ENCODE results near the gene ANKRD53. TPM values are rescaled to one million over a fixed set of nuclear protein-coding genes. Genes with fewer than 3 reads are reported as not detected.

Gene ANKRD53
- total RNA-seq, 1 donor from 2014 or later = 0.56 TPM

DNA sequence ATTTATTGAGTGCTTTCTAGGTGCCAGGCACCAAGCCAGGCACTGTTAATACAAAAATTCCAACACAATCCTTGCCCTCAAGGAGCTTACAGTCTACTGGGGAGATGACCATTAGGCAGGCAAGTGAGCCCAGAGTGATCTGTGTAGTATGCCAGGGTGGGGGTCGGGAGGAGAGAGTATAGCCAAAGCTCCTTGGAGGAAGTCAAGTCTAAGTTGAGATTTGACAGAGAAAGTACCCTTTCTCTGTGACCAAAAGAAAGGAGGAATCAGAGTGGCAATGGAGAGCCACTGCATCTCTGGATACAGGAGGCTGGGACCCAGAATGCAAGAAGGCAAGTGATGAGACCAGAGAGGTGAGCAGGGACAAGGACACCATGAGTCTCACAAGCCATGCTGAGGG, 7.5 kb downstream of the ANKRD53 start:
- Mint-ChIP-seq H3K9me3 (ENCODE audit: unreplicated experiment) (no peaks in the 10 kb centered on the region), H3K27ac (ENCODE audit: unreplicated experiment) (no peak overlapping the region), H3K27me3 (ENCODE audit: unreplicated experiment) (peaks cover 11% of the 10 kb centered on the region), H3K4me3 (ENCODE audit: unreplicated experiment) (peak overlapping the region; percentile 40), H3K36me3 (ENCODE audit: low read depth, unreplicated experiment) (peaks cover 50% of the 10 kb centered on the region), H3K4me1 (ENCODE audit: unreplicated experiment) (peaks cover 20% of the 10 kb centered on the region)
- DNase-seq (ENCODE audit: low spot score) = no peak
- TF ChIP-seq CTCF (IDR thresholded peaks at IDR 0.05; ENCODE audit: unreplicated experiment) = no peak

DNA sequence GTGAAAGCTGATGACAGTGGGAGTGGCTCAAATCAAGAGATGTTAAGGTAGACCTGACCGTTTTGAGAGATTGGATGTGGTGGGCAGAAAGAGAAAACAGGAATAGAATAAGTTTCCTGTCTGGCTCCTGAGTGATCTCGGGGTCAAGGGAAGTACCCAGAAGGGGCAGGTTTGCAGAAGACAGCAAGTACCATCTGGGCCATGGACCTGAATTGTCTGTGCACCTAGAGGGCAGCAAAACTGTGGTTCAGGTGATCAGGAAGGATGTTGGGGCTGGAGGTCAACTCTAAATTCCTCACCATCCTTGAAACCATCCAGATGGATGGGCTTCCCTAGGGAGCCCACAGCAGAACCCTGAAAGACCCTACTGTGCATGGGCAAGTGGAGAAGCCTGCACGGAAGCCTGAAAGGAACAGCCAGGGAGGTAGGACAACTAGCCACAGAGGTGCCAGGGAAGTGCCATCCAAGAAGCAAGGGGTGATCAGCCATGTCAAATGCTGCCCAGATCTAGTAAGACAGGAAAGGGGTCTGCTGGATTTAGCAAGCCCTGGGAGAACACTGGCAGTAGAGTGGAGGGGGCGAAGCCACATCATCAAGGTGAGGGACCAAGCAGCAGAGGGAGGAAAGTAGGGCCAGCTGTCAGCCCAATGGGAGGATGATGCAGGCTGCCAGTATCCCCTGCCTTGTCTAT, 8.2 kb downstream of the ANKRD53 start:
- H3K27me3 Mint-ChIP-seq (ENCODE audit: unreplicated experiment) = peaks cover 11% of the 10 kb centered on the region

GRCh38 chr2:70987386-70987785, 9.0 kb downstream of the ANKRD53 start:
- DNase-seq (ENCODE audit: low spot score) = no peak
- Mint-ChIP-seq H3K4me3 (ENCODE audit: unreplicated experiment) (no peak overlapping the region), H3K4me1 (ENCODE audit: unreplicated experiment) (peaks cover 20% of the 10 kb centered on the region), H3K36me3 (ENCODE audit: low read depth, unreplicated experiment) (peaks cover 48% of the 10 kb centered on the region), H3K9me3 (ENCODE audit: unreplicated experiment) (no peaks in the 10 kb centered on the region), H3K27me3 (ENCODE audit: unreplicated experiment) (peaks cover 11% of the 10 kb centered on the region), H3K27ac (ENCODE audit: unreplicated experiment) (no peak overlapping the region)
- no peak for TF ChIP-seq CTCF (IDR thresholded peaks at IDR 0.05; ENCODE audit: unreplicated experiment)

More for the DNA sequence above, 8.2 kb downstream of the ANKRD53 start:
- H3K9me3 Mint-ChIP-seq (ENCODE audit: unreplicated experiment) = no peaks in the 10 kb centered on the region
- H3K36me3 Mint-ChIP-seq (ENCODE audit: low read depth, unreplicated experiment) = peaks cover 46% of the 10 kb centered on the region
- peak overlapping the region; percentile 40 for H3K4me3 Mint-ChIP-seq (ENCODE audit: unreplicated experiment)
- no peak for DNase-seq (ENCODE audit: low spot score)
- H3K4me1 Mint-ChIP-seq (ENCODE audit: unreplicated experiment) = peaks cover 20% of the 10 kb centered on the region
- no peak overlapping the region for H3K27ac Mint-ChIP-seq (ENCODE audit: unreplicated experiment)
- no peak for TF ChIP-seq CTCF (IDR thresholded peaks at IDR 0.05; ENCODE audit: unreplicated experiment)

GRCh38 chr2:70988151-70988550, 9.7 kb downstream of the ANKRD53 start:
- H3K9me3 Mint-ChIP-seq (ENCODE audit: unreplicated experiment) = no peaks in the 10 kb centered on the region
- DNase-seq (ENCODE audit: low spot score) = no peak

More at GRCh38 chr2:70988151-70988550, 9.7 kb downstream of the ANKRD53 start:
- Mint-ChIP-seq H3K27me3 (ENCODE audit: unreplicated experiment) (peaks cover 11% of the 10 kb centered on the region), H3K27ac (ENCODE audit: unreplicated experiment) (no peak overlapping the region), H3K4me1 (ENCODE audit: unreplicated experiment) (peaks cover 24% of the 10 kb centered on the region), H3K4me3 (ENCODE audit: unreplicated experiment) (no peak overlapping the region), H3K36me3 (ENCODE audit: low read depth, unreplicated experiment) (peaks cover 49% of the 10 kb centered on the region)
- TF ChIP-seq CTCF (IDR thresholded peaks at IDR 0.05; ENCODE audit: unreplicated experiment) = no peak
